SKM-1 (cell line): Measurements from ENCODE around the gene DND1.
"Not testable (repeated sequence)": the region's sequence is repeated elsewhere in the genome, so short reads cannot be mapped to it uniquely, and the experiment has no call there.

Experiments
- DNase-seq: peaks from one replicate; lab custom pipeline; 2025; ENCODE audit not compliant: unreplicated experiment; lab: John Stamatoyannopoulos, UW

DND1 gene

GRCh38 chr5:140631831-140632365, 41.5 kb downstream of the DND1 start:
- no peak for DNase-seq

- no peak for DNase-seq
These were observed 42.3 kb downstream of the DND1 start for GRCh38 chr5:140631036-140631417.

- no peak for DNase-seq
These were observed 42.9 kb downstream of the DND1 start for GRCh38 chr5:140630292-140631035.

- no peak for DNase-seq
These were observed 44.7 kb downstream of the DND1 start for GRCh38 chr5:140628711-140629110.

GRCh38 chr5:140627972-140628371, 45.4 kb downstream of the DND1 start:
- DNase-seq, result no peak

GRCh38 chr5:140624886-140625285, 48.5 kb downstream of the DND1 start:
- DNase-seq, result not testable (repeated sequence)

DNA sequence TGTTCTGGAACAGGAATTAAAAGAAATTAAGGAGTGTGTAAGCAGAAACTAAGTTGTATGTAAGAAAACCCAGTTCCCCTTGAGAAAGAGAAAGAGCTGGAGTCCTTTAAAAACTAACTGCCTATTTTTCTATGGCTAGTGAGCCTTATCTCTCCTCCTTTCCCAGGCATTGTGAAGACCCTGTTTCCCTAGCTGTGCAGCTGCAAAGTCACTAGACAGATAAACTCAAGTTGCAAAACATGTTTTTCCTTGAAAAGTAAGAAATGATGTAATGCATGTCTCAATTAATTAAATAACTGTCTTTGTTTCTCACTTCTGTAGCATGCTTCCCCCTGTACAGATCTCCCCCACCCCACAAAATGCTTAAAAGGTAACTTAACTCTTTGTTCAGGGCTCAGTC, 50.3 kb downstream of the DND1 start:
- not testable (repeated sequence) for DNase-seq

DNA sequence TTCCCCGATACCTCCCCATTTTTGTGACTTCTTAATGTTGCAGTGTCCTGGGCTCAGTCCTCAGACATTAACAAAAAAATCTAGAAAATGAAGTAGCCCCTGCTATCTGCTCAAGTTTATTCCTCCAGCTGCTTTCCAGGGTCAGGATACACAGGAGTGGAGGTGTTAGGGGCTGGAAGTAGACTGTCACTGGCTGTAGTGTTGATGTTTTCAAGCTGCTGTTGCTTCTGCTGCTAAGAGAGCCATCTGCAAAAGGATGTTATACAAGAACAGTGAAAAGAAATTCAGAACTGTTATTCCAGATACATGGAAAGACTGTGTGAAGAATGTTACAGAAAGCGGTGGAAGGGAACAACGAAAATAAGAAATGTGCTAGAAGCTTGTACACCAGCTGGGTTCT, 51.1 kb downstream of the DND1 start:
- DNase-seq, result no peak
